Measurements from ENCODE around the gene TBL1X.
"Not testable (repeated sequence)": the region's sequence is repeated elsewhere in the genome, so short reads cannot be mapped to it uniquely, and the experiment has no call there.

TBL1X gene

DNA sequence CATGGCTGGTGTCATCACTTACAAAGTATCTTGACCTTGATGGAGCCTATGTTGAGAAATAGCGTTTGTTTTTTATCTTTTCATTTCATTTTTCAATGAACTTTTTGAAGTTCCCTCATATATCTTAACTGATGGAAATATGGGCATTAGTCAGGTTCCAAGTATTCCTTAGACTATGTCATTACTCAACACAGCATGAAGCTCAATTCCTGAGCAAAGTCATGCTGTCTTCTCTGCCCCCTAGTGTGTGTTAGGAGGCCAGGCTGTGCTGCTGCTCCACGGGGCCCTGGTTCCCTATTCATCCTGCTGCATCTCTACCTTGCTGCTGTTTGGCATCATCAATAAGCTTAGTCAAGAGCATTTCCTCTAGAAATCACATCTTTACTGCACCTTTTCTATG lies 259.9 kb downstream of the TBL1X start:
- DNase-seq = no peak

DNA sequence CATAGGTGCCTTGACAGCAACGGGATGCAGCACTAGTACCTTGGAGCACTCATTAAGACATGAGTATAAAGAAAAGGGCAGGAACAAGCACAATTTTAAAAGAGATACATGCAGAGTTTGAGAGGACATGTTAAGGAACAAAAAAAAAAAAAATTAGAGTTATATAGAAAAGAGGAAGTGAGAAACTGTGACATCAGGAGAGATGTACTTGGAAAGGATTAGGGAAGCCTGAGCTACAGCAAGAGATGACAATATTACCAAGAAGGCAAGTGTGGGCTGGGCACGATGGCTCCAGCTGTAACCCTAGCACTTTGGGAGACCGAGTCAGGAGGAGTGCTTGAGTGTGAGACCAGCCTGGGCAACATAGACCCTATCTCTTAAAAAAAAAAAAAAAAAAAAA lies 263.4 kb downstream of the TBL1X start:
- DNase-seq = peak; percentile 31 to 33

GRCh38 chrX:9729171-9729885 lies 264.5 kb downstream of the TBL1X start:
- DNase-seq = peak in 1 of 2 donors; percentile 9

DNA sequence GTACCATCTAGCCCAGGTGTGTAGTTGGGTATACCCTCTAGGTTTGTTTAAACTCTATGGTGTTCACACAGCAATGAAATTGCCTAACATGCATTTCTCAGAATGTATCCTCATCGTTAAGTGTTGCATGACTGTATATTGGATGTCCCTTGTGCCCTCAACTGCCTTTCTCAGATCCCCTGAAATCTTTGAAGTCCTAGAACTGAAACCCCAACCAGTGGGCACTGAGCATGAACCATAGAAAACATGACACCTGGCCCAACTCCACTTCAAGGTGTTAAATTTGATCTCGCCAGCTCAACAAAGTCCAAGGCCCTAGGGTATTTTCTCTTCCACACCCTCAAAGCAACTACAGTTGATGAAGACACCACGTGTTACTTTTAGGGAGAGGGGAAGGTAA lies 265.2 kb downstream of the TBL1X start:
- no peak for DNase-seq

DNA sequence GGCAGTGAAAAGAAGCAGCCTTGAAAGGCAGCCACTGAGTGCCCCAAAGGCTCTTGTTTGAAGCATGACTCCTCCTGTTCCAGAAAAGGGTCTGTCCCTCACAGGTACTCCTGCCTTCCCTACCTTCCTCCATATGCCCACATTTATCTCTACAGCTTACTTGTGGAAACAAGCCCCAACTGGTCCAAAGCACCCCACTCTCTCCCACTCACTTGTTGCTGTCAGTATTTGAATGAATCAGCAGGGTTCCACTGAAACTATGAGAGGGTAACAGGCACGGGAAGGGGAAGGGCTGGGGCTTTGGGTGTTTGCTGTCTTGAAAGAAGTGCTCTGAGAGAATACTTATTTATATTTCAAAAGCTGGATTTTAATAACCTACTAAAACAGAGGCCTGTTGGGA lies 265.9 kb downstream of the TBL1X start:
- no peak for DNase-seq

DNA sequence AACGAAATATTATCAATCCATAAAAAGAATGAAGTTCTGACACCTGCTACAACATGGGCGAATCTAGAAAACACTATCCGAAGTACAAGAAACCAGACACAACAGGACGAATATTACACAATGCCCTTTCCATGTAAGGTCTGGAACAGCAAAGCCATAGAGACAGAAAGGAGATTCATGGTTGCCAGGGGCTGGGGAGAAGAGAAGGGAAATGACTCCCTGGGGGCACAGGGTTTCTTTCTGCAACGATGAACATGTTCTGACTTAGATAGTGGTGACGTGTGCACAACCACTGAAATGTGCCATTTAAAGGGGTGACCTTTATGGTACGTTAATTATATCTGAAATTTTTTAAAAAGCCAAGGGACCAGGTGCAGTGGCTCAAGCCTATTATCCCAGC lies 272.5 kb downstream of the TBL1X start:
- DNase-seq = no peak

- DNase-seq = no peak
Observed at GRCh38 chrX:9738151-9738550, 273.3 kb downstream of the TBL1X start.

- DNase-seq = no peak
Observed at GRCh38 chrX:9739130-9739529, 274.3 kb downstream of the TBL1X start.

DNA sequence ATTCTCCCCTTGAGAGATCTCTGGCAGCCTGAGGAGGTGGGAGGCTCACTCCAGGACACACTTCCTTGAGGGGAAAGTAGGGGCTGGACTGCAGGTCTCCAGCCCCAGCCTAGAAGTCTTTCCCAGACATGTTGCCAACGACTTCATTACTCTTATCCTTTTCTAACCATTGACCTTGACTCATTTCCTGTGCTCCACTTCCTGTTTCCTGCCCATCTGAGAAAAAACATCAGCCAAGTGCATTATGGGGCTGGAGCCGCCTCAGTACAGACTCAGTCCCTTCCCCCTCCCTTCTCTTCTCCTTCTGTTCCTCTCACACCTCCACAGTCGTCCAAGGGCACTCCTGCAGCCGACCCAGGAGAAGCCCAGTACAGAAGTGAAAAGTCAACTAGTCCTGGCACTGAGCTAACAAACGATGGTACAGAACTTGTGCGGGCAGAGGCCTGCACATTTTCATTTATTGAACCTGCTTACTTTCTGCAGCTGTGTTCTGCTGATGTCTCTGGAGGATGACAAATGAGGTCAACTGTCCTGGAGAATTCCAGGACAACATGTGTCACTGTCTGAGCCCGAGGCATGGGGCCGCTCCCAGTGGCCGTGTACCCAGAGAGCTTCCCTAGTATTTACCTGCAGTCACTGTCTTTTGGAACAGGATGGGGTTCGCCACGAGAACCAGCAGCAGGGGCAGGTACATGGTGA lies 280.7 kb downstream of the TBL1X start:
- DNase-seq = no peak

DNA sequence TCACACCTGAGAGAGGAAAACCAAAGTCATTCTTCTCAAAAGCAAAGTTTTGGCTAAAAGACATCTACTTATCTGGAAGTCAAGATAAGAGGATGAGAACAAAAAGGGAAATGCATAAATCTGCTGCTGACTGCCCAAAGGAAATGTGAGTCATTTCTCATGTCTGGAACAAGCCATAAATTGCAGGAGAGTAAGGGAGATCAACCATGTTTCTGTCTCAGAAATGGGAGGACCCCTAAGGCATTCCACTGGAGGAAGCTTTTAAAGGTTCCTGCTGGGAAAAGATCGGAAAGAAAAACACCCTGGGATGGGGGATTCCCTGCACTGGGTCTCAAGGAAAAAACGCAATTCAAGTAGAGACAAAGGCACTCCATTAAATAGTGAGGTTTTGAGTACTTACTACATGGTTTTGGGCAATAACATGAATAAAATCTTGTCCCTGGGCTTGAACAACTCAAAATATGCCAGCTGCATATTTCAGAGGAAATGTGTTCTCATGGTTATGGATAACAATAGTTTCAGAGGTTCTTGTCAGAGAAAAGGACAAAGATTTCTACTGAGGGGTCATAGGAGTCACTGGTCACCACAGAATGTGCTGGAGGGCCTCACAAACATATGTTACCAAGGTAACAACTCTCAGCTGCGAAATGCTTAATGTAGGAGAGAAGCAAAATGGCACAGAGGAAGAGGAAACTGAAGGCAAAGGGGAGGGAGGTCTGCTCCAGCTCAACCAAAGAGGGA lies 281.5 kb downstream of the TBL1X start:
- DNase-seq = no peak

DNA sequence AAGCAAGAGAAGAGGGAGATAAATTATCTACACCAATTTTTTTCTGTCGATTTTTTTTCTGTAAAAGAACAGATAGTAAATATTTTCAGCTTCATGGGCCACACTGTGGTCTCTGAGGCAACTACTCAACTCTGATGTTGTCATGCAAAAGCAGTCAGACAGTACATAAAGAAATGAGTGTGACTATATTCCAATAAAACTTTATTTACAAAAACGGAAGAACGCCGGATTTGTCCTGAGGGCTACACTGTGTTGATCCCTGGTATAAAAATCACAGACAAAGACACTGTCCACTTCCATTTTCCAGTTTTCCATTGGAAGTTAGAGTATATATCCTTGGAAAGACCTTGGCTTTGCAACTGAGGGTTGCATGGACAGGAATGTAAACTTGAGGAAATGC lies 282.8 kb downstream of the TBL1X start:
- no peak for DNase-seq

GRCh38 chrX:9749146-9749692 lies 284.4 kb downstream of the TBL1X start:
- DNase-seq = no peak

DNA sequence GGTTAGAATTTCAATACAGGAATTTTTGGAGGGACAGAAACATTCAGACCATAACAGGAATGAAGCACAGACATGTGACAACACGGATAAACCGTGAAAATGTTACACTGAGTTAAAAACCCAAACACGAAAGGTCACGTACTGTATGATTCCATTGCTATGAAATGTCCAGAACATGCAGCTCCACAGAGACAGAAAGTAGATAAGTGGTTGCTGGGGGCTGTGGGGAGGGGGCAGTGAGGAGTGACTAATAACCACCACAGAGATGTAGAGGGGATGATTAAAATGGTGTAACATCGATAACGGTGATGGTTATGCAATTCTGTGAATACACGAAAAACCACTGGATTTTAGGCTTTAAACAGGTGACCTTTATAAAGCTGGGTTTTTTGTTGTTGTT lies 292.5 kb downstream of the TBL1X start:
- DNase-seq = no peak

DNA sequence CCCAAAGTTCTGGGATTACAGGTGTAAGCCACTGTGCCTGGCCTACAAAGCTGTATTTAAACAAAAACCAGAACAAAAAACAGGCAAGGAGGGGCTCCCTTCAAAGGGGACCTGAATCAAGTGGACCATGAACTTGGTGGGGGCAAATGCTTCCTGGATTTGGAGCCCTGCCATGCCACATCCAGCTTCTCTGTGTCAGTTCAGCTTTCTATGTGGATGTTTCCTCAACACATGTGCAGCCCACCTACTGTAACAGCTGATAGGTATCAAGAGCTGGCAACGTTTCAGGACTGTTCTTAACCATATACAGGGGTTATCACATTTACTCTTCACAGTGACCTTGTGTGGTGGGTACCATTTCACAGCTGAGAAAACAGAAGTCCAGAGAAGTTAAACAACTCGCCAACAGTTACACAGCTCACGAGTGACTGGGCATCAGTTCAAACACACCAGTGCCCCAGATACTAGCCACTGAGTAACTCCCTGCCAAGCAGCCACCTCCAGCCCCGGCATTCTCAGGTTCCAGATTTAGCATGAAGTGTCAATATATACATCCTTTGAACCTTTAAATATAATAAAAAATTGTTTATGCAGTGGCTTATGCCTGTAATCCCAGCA lies 293.3 kb downstream of the TBL1X start:
- no peak for DNase-seq

DNA sequence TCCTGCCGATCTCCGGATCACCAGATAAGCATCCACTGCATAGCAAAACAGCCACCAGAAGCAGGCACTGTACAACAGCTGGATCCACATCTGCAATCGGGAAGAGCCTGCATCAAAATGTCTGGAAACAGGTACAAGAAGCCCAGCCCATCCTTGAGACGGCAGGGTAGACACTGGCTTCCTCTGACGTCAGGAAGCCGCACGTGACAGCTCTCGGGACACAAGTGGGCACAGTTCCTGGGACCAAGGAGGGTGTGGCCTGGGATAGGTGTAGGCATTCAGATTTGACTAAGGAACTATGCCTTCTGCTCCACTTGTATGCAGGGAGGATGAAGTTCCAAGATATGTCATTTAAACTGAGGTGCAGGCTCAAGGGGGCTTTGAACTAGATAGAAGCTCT lies 294.5 kb downstream of the TBL1X start:
- no peak for DNase-seq

DNA sequence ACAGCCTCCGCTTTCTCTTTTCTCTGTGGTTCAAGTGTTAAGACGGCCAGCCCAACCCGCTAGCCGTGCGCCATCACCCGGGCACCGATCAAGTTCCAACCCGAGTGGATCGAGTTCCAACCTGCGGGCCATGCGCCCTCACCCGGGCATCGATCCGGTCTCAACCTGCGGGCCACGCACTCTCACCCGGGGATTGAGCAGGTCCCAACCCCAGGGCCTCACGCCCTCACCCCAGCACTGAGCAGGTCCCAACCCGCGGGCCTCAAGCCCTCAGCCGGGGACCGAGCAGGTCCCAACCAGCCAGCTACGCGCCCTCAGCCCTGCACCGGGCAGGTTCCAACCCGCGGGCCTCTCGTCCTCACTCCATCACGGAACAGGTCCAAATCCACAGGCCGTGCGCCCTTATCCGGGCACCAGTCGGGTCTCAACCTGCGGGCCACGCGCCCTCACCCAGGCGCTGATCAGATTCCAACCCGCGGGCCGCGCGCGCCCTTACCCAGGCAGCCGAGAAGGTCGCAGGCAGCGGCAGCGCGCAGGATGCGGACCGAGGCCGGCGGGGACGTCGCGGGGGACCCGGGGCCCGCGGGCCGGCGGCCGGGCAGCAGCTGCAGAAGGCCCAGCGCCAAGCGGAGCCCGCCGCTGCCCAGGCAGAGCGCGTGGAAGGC lies 300.3 kb downstream of the TBL1X start:
- no peak for DNase-seq

GRCh38 chrX:9765737-9766097 lies 300.9 kb downstream of the TBL1X start, which contains the start of gene GPR143:
TSS of gene GPR143 (minus strand) at chrX:9765847. CDS start at chrX:9765817, 30 bp downstream.
- no peak for DNase-seq

- DNase-seq = no peak
Observed at GRCh38 chrX:9767375-9767774, 302.5 kb downstream of the TBL1X start.

DNA sequence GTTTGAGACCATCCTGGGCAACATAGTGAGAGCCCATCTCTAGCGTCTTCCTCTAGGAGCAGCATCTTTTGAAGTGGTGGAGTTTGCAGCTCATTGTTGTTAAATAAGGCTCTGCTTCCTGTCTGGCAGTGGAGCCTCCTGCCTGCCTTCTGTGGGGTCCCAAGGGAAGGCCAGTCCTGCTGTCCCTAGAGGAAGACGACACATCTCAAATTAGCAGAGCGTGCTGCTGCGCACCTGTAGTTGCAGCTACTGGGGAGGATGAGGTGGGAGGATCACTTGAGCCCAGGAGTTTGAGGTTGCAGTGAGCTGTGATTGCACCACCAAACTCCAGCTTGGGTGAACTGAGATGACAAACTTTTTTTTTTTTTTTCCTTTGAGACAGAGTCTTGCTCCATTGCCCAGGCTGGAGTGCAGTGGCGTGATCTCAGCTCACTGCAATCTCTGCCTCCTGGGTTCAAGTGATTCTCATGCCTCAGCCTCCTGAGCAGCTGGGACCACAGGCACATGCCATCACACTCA lies 303.5 kb downstream of the TBL1X start:
- DNase-seq = not testable (repeated sequence)

GRCh38 chrX:9770319-9770718 lies 305.5 kb downstream of the TBL1X start:
- no peak for DNase-seq

DNA sequence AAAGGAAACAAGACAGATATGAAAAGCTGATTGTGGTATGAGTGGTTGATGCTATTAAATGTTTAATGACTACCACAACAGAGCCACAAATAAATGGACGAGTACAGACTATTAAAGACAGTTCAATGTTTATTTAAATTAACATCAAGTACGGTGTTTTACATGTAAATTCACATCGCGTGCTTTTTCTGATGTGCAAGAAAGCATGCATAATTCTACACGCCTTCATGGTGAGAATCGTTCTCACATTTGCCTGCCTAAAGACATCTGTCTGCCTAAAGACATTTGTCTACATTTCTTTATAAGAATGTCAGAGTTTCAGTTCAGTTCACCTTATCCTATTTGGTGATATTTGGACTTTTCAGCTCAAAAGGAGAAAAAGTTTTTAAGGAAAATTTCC lies 308.1 kb downstream of the TBL1X start:
- no peak for DNase-seq

GRCh38 chrX:9775930-9776329 lies 311.1 kb downstream of the TBL1X start:
- no peak for DNase-seq

Measured in inflammatory macrophage treated with lipopolysaccharide for 1 hour (primary cell).